ENCODE results near the gene TBC1D16. TPM values are rescaled to one million over a fixed set of nuclear protein-coding genes. Genes with fewer than 3 reads are reported as not detected.

TBC1D16 gene
- total RNA-seq, 2 experiments from 2014 or later: 8.3 to 10.4 TPM

DNA sequence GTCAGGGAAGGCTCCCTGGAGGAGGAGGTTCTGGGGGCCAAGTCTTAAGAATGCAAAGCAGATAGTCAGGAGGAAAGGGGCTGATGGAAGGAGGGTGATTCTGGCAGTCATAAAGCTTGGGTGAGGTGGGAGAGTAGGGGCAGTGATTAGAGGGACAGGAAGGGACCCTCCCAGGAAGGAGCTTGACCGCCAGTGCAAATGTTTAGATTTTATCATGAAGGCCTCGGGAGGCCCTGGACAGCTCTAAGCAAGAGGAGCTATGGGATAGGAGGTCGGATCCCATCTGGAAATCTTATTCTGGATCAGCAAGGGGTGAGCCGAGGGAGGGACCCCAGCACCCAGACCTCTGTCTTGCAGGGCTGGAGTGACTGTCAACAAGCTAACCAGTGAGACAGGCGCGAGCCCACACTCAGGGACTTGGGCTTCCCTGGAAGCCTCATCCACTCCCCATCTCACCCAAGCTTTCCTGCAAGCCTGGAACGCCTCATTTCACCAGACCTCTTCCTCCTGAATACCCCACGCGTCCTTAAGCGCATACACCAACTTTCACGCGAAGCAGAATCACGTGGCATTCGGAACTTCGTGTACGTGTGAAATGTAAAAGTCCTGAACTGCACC, 144.4 kb downstream of the TBC1D16 start:
- no peaks in the 10 kb centered on the region for H3K36me3 Mint-ChIP-seq (ENCODE audit: low read depth)
- intact Hi-C loops (cut with DNase I, micrococcal nuclease): no loop called here
- H3K4me3 Mint-ChIP-seq: no peak overlapping the region
- ATAC-seq (no peak), DNase-seq (no peak)
- POLR2A ChIA-PET: no interaction called here
- no peaks in the 10 kb centered on the region for H3K4me1 Mint-ChIP-seq
- no peaks in the 10 kb centered on the region for H3K9me3 Mint-ChIP-seq (ENCODE audit: low read depth)
- CTCF ChIA-PET: interaction anchor here (0.6 to 0.8 kb wide), 2 partner anchors 18 to 32 kb away, joined by 3 read pairs; no protein-coding TSS in a partner anchor
- no peak overlapping the region for H3K27ac Mint-ChIP-seq
- H3K27me3 Mint-ChIP-seq: peaks cover 26% of the 10 kb centered on the region

DNA sequence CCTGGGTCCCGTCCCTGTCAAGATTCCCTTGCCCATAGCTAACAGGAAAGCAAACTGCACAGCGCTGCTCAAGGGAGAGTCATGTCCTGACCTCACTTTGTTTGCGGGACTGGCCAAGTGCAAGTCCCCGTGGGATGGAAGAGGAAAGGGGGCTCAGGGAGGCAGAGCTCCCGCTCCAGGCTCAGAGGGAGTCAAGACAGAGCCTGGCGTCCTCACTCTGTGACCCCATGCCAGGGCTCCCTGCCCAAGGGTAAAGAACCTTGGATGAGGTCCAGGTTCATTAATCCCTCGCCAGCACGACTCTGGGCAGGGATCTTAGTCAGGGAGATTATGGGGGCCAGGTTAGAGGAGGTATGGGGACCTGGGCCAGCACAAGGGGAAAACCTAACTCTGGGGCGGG, 145.0 kb downstream of the TBC1D16 start:
- no peak for DNase-seq
- ChIA-PET POLR2A (no interaction called here), CTCF (no interaction called here)
- H3K9me3 Mint-ChIP-seq (ENCODE audit: low read depth): no peaks in the 10 kb centered on the region
- no peak overlapping the region for H3K4me3 Mint-ChIP-seq
- intact Hi-C loops (cut with DNase I, micrococcal nuclease): no loop called here
- ATAC-seq: no peak
- no peaks in the 10 kb centered on the region for H3K4me1 Mint-ChIP-seq
- H3K27me3 Mint-ChIP-seq: peaks cover 26% of the 10 kb centered on the region
- H3K36me3 Mint-ChIP-seq (ENCODE audit: low read depth): no peaks in the 10 kb centered on the region
- H3K27ac Mint-ChIP-seq: no peak overlapping the region

DNA sequence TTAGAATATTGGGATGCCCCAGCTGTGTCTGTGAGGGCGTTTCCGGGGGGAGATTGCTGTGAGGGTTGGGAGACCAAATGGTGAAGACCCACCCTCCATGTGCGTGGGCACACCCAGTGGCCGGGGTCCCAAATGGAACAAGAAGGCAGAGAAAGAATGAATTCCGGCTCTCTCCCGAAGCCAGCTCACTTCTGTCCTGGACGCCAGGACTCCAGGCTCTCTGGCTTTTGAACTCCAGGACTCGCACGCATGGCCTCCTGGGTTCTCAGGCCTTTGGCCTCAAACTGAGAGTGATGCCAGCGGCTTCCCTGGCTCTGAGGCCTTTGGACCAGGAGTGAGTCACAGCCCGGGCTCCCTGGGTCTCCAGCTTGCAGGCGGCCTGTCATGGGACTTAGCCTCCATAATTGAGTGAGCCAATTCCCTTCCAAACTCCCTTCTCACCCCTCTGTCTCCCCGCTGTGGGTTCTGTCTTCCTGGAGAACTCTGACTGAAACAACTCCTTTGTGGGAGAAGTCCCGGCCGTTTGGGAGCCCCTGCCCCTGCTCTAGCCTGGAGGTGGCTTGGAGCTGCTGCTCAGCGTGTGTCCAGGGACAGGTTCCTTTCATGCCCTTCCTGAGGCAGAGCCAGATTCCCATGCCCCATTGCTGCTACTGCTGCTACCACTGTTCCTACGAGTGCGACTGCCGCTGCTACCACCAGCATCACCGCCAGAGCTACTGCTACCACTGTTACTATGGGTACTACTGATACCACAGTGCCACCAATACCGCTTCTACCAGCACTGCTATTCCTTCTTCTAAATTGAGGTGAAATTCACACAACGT, 146.6 kb downstream of the TBC1D16 start:
- peaks cover 27% of the 10 kb centered on the region for H3K27me3 Mint-ChIP-seq
- ATAC-seq (no peak), DNase-seq (no peak)
- intact Hi-C loops (cut with DNase I, micrococcal nuclease): no loop called here
- no peaks in the 10 kb centered on the region for H3K9me3 Mint-ChIP-seq (ENCODE audit: low read depth)
- H3K36me3 Mint-ChIP-seq (ENCODE audit: low read depth): no peaks in the 10 kb centered on the region
- no peak overlapping the region for H3K4me3 Mint-ChIP-seq
- CTCF ChIA-PET: interaction anchor here (1.0 to 1.2 kb wide), 2 partner anchors 35 to 40 kb away, joined by 3 read pairs; no protein-coding TSS in a partner anchor
- no peak overlapping the region for H3K27ac Mint-ChIP-seq
- POLR2A ChIA-PET: no interaction called here
- no peaks in the 10 kb centered on the region for H3K4me1 Mint-ChIP-seq

DNA sequence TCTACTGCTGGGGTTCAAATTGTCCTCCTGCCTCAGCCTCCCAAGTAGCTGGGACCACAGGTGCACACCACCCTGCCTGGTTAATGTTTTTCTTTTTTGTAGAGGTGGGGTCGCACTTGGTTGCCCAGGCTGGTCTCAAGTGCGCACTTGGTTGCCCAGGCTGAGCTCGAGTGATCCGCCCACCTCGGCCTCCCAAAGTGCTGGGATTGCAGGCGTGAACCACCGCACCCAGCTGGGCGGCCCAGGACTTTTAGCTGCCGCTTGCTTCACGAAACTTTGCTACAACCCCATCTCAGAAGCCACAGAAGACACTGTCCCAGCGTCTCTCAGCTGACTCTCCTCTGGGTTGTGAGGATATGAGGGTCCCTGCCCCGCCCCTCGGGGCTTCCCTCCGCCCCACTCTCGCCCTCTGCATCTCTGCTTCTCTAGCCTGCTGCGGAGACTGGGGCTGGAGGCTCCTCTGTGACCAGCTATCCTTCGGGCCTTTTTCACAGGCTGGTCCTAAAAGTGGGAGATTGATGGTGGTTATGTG, 147.6 kb downstream of the TBC1D16 start:
- no peak overlapping the region for H3K4me3 Mint-ChIP-seq
- intact Hi-C loops (cut with DNase I, micrococcal nuclease): no loop called here
- no peak for DNase-seq
- H3K27me3 Mint-ChIP-seq: peaks cover 35% of the 10 kb centered on the region
- no peaks in the 10 kb centered on the region for H3K4me1 Mint-ChIP-seq
- H3K27ac Mint-ChIP-seq: no peak overlapping the region
- H3K36me3 Mint-ChIP-seq (ENCODE audit: low read depth): no peaks in the 10 kb centered on the region
- CTCF ChIA-PET: interaction anchor here (1.0 to 1.2 kb wide), 2 partner anchors 36 to 41 kb away, joined by 3 read pairs; no protein-coding TSS in a partner anchor
- no peak for ATAC-seq
- H3K9me3 Mint-ChIP-seq (ENCODE audit: low read depth): no peaks in the 10 kb centered on the region
- POLR2A ChIA-PET: no interaction called here

GRCh38 chr17:79887451-79887991, 148.2 kb downstream of the TBC1D16 start:
- POLR2A ChIA-PET: no interaction called here
- no peak overlapping the region for H3K27ac Mint-ChIP-seq
- no peak for DNase-seq

GRCh38 chr17:79883202-79883601, 152.5 kb downstream of the TBC1D16 start:
- Mint-ChIP-seq H3K9me3 (ENCODE audit: low read depth) (no peaks in the 10 kb centered on the region), H3K4me1 (no peaks in the 10 kb centered on the region), H3K27me3 (peaks cover 18% of the 10 kb centered on the region), H3K4me3 (no peak overlapping the region), H3K27ac (no peak overlapping the region), H3K36me3 (ENCODE audit: low read depth) (no peaks in the 10 kb centered on the region)
- ATAC-seq (no peak), DNase-seq (no peak)
- intact Hi-C loops (cut with DNase I, micrococcal nuclease): no loop called here
- ChIA-PET POLR2A (no interaction called here), CTCF (interaction anchor here (0.6 kb wide), 1 partner anchor 153 kb away, joined by 3 read pairs; no protein-coding TSS in a partner anchor)

More at GRCh38 chr17:79887451-79887991, 148.2 kb downstream of the TBC1D16 start:
- no peaks in the 10 kb centered on the region for H3K4me1 Mint-ChIP-seq
- ATAC-seq: no peak
- peaks cover 36% of the 10 kb centered on the region for H3K27me3 Mint-ChIP-seq
- H3K4me3 Mint-ChIP-seq: no peak overlapping the region
- H3K36me3 Mint-ChIP-seq (ENCODE audit: low read depth): no peaks in the 10 kb centered on the region
- CTCF ChIA-PET: interaction anchor here (1.2 kb wide), 1 partner anchor 36 kb away, joined by 3 read pairs; no protein-coding TSS in a partner anchor
- H3K9me3 Mint-ChIP-seq (ENCODE audit: low read depth): no peaks in the 10 kb centered on the region
- intact Hi-C loops (cut with DNase I, micrococcal nuclease): no loop called here

Other genes with a start within 250 kb of the TBC1D16 start
- gene CBX8, start 238.8 kb downstream of the TBC1D16 start, total RNA-seq: 1 to 10 TPM; 4.7 to 6.0 TPM
- 10 to 100 TPM; 14.9 to 18.5 TPM for gene CBX4, start 196.4 kb downstream of the TBC1D16 start, total RNA-seq
- under 1 TPM; 0.56 to 0.57 TPM for gene CCDC40, start 770 bp upstream of the TBC1D16 start, total RNA-seq
- 10 to 100 TPM; 28.4 to 32.8 TPM for gene GAA, start 65.7 kb upstream of the TBC1D16 start, total RNA-seq
- gene EIF4A3, start 111.3 kb upstream of the TBC1D16 start, total RNA-seq: 100 to 1,000 TPM; 103 to 141 TPM
- not detected for gene CARD14, start 134.2 kb upstream of the TBC1D16 start, total RNA-seq
- gene SGSH, start 184.5 kb upstream of the TBC1D16 start, total RNA-seq: 10 to 100 TPM; 20.2 to 22.7 TPM
- 1 to 10 TPM; 4.7 to 4.9 TPM for gene SLC26A11, start 184.6 kb upstream of the TBC1D16 start, total RNA-seq
- gene RNF213, start 225.0 kb upstream of the TBC1D16 start, total RNA-seq: 100 to 1,000 TPM; 334 to 366 TPM